ENCODE data around the gene KIRREL3.

KIRREL3 gene

GRCh38 chr11:126755526-126755925 lies 245.0 kb downstream of the KIRREL3 start:
- no peaks in the 10 kb centered on the region for H3K9me3 ChIP-seq
- no peak overlapping the region for H3K27ac ChIP-seq
- no peak for TF ChIP-seq CTCF (IDR thresholded peaks at IDR 0.05)
- no peaks in the 10 kb centered on the region for H3K36me3 ChIP-seq
- H3K4me1 ChIP-seq (ENCODE audit: control insufficient read depth in 1 of 2, insufficient read depth in 1 of 2, low read depth in 1 of 2, low read length in 1 of 2): no peaks in the 10 kb centered on the region
- no peak overlapping the region for H3K4me3 ChIP-seq (ENCODE audit: low read depth in 1 of 2, low read length in 1 of 2)
- H3K27me3 ChIP-seq: no peaks in the 10 kb centered on the region

GRCh38 chr11:126754591-126755426 lies 245.8 kb downstream of the KIRREL3 start:
- no peaks in the 10 kb centered on the region for H3K4me1 ChIP-seq (ENCODE audit: control insufficient read depth in 1 of 2, insufficient read depth in 1 of 2, low read depth in 1 of 2, low read length in 1 of 2)
- no peak for TF ChIP-seq CTCF (IDR thresholded peaks at IDR 0.05)
- no peaks in the 10 kb centered on the region for H3K36me3 ChIP-seq
- no peak overlapping the region for H3K4me3 ChIP-seq (ENCODE audit: low read depth in 1 of 2, low read length in 1 of 2)
- no peaks in the 10 kb centered on the region for H3K27me3 ChIP-seq
- H3K9me3 ChIP-seq: no peaks in the 10 kb centered on the region
- H3K27ac ChIP-seq: no peak overlapping the region

GRCh38 chr11:126753990-126754389 lies 246.6 kb downstream of the KIRREL3 start:
- H3K27me3 ChIP-seq: no peaks in the 10 kb centered on the region
- H3K4me3 ChIP-seq (ENCODE audit: low read depth in 1 of 2, low read length in 1 of 2): no peak overlapping the region
- TF ChIP-seq CTCF (IDR thresholded peaks at IDR 0.05): no peak
- H3K36me3 ChIP-seq: no peaks in the 10 kb centered on the region
- no peaks in the 10 kb centered on the region for H3K9me3 ChIP-seq
- H3K4me1 ChIP-seq (ENCODE audit: control insufficient read depth in 1 of 2, insufficient read depth in 1 of 2, low read depth in 1 of 2, low read length in 1 of 2): no peaks in the 10 kb centered on the region
- no peak overlapping the region for H3K27ac ChIP-seq

- no peak overlapping the region for H3K4me3 ChIP-seq (ENCODE audit: low read depth in 1 of 2, low read length in 1 of 2)
- no peak for TF ChIP-seq CTCF (IDR thresholded peaks at IDR 0.05)
Observed at GRCh38 chr11:126751242-126751641, 249.3 kb downstream of the KIRREL3 start.

GRCh38 chr11:126748793-126749192 lies 251.8 kb downstream of the KIRREL3 start:
- Histone ChIP-seq H3K27me3 (no peaks in the 10 kb centered on the region), H3K27ac (no peak overlapping the region), H3K4me3 (ENCODE audit: low read depth in 1 of 2, low read length in 1 of 2) (no peak overlapping the region), H3K4me1 (ENCODE audit: control insufficient read depth in 1 of 2, insufficient read depth in 1 of 2, low read depth in 1 of 2, low read length in 1 of 2) (no peaks in the 10 kb centered on the region), H3K9me3 (no peaks in the 10 kb centered on the region), H3K36me3 (no peaks in the 10 kb centered on the region)
- TF ChIP-seq CTCF (IDR thresholded peaks at IDR 0.05): no peak

More at GRCh38 chr11:126751242-126751641, 249.3 kb downstream of the KIRREL3 start:
- H3K9me3 ChIP-seq: no peaks in the 10 kb centered on the region
- no peaks in the 10 kb centered on the region for H3K36me3 ChIP-seq
- H3K27me3 ChIP-seq: no peaks in the 10 kb centered on the region
- no peaks in the 10 kb centered on the region for H3K4me1 ChIP-seq (ENCODE audit: control insufficient read depth in 1 of 2, insufficient read depth in 1 of 2, low read depth in 1 of 2, low read length in 1 of 2)
- no peak overlapping the region for H3K27ac ChIP-seq

Data from neutrophil (primary cell).